Smooth muscle cell (in vitro differentiated cells): Measurements from ENCODE around the gene BSX. TPM values are rescaled to one million over a fixed set of nuclear protein-coding genes. Genes with fewer than 3 reads are reported as not detected.

Source experiments
- DNase-seq: peaks from one replicate; lab custom pipeline; 2025; ENCODE audit not compliant: unreplicated experiment; lab: John Stamatoyannopoulos, UW
- H2AFZ ChIP-seq: fragments of 200-600 bp; sonication (generic); 2 replicates; pipeline ENCODE4 v1.6.0; 2016; ENCODE audit warnings: antibody characterized with exemption, low read depth, mild to moderate bottlenecking
- H3F3A ChIP-seq: fragments of 200-600 bp; sonication (generic); 2 replicates; pipeline ENCODE4 v1.6.0; 2017; ENCODE audit warnings: antibody characterized with exemption, low read depth
- H3K27ac ChIP-seq: fragments of 200-600 bp; sonication (generic); 2 replicates; pipeline ENCODE4 v1.5.1; 2016; ENCODE audit warnings: low read depth, mild to moderate bottlenecking
- H3K27me3 ChIP-seq: fragments of 200-600 bp; sonication (generic); 2 replicates; pipeline ENCODE4 v1.6.1; 2016; ENCODE audit warnings: low read depth, mild to moderate bottlenecking
- H3K36me3 ChIP-seq: fragments of 200-600 bp; sonication (generic); 2 replicates; pipeline ENCODE4 v1.5.1; 2016; ENCODE audit warnings: low read depth
- H3K4me1 ChIP-seq: fragments of 200-600 bp; sonication (generic); 2 replicates; pipeline ENCODE4 v1.5.1; 2016; ENCODE audit warnings: low read depth
- H3K4me2 ChIP-seq: fragments of 200-600 bp; sonication (generic); 2 replicates; pipeline ENCODE4 v1.6.0; 2016; ENCODE audit warnings: mild to moderate bottlenecking
- H3K4me3 ChIP-seq: fragments of 200-600 bp; sonication (generic); 2 replicates; pipeline ENCODE4 v1.5.1; 2016; ENCODE audit warnings: mild to moderate bottlenecking
- H3K79me2 ChIP-seq: fragments of 200-600 bp; sonication (generic); 2 replicates; pipeline ENCODE4 v1.6.0; 2016; ENCODE audit warnings: low read depth, mild to moderate bottlenecking
- H3K9ac ChIP-seq: fragments of 200-600 bp; sonication (generic); 2 replicates; pipeline ENCODE4 v1.6.0; 2016; ENCODE audit warnings: low read depth
- H3K9me3 ChIP-seq: fragments of 200-600 bp; sonication (generic); replicated peaks from 2 replicates; pipeline ENCODE4 v1.5.1; 2016; ENCODE audit warnings: low read depth
- H4K20me1 ChIP-seq: fragments of 200-600 bp; sonication (generic); 2 replicates; pipeline ENCODE4 v1.6.0; 2016; ENCODE audit warnings: low read depth
- WGBS: methylation state at CpG from one replicate; pipeline ENCODE4 v1.1.7; 2016; ENCODE audit warnings: low lambda C conversion rate; 5-methylcytosine and 5-hydroxymethylcytosine counted together
- polyA plus RNA-seq: library from polyadenylated mRNA; unstranded; fragments of >200 nt; fragmentation: Nextera tagmentation; extraction: Ambion mirVana; gene quantifications from 2 replicates; pipeline ENCODE4 v1.2.1, GENCODE V29; 2016
- total RNA-seq: library from RNA; depleted of rRNA; stranded (reverse); fragments of >200 nt; gene quantifications from 2 replicates; pipeline ENCODE4 v1.2.3, GENCODE V29; 2014
- TF ChIP-seq, protein P1 (sequence below): fragments of 200-600 bp; sonication (generic); IDR thresholded peaks from 2 replicates; pipeline ENCODE4 v1.5.1; 2017; ENCODE audit warnings: borderline replicate concordance, mild to moderate bottlenecking, antibody characterized with exemption; ENCODE audit not compliant: insufficient read depth, poor library complexity, severe bottlenecking

BSX gene
- total and polyA plus RNA-seq, 2 experiments from 2014 or later, result not detected

GRCh38 chr11:122983438-122984185 is 2.0 kb upstream of the BSX start:
- Histone ChIP-seq H2AFZ (peak overlapping the region; percentile 98), H3K4me3 (peak overlapping the region; percentile 86)
- no peak for DNase-seq

GRCh38 chr11:122979815-122980595 is 1.6 kb downstream of the BSX start:
- no peaks in the 10 kb centered on the region for H3F3A ChIP-seq
- TF ChIP-seq, protein P1, sequence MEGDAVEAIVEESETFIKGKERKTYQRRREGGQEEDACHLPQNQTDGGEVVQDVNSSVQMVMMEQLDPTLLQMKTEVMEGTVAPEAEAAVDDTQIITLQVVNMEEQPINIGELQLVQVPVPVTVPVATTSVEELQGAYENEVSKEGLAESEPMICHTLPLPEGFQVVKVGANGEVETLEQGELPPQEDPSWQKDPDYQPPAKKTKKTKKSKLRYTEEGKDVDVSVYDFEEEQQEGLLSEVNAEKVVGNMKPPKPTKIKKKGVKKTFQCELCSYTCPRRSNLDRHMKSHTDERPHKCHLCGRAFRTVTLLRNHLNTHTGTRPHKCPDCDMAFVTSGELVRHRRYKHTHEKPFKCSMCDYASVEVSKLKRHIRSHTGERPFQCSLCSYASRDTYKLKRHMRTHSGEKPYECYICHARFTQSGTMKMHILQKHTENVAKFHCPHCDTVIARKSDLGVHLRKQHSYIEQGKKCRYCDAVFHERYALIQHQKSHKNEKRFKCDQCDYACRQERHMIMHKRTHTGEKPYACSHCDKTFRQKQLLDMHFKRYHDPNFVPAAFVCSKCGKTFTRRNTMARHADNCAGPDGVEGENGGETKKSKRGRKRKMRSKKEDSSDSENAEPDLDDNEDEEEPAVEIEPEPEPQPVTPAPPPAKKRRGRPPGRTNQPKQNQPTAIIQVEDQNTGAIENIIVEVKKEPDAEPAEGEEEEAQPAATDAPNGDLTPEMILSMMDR, result no peak
- no peaks in the 10 kb centered on the region for H3K79me2 ChIP-seq
- DNase-seq, result no peak
- H3K27me3 ChIP-seq, result peaks cover 100% of the 10 kb centered on the region
- H3K27ac ChIP-seq, result no peak overlapping the region
- no peak overlapping the region for H3K4me2 ChIP-seq
- no peak overlapping the region for H3K4me3 ChIP-seq
- H3K36me3 ChIP-seq, result no peaks in the 10 kb centered on the region
- H3K9ac ChIP-seq, result no peak overlapping the region
- H4K20me1 ChIP-seq, result no peaks in the 10 kb centered on the region
- peaks cover 9% of the 10 kb centered on the region for H3K4me1 ChIP-seq
- WGBS, result 12% methylated on average over 27 of the region's 27 CpGs
- no peaks in the 10 kb centered on the region for H3K9me3 ChIP-seq
- H2AFZ ChIP-seq, result no peak overlapping the region

More at GRCh38 chr11:122983438-122984185, 2.0 kb upstream of the BSX start:
- peaks cover 100% of the 10 kb centered on the region for H3K27me3 ChIP-seq
- H4K20me1 ChIP-seq, result no peaks in the 10 kb centered on the region
- no peak overlapping the region for H3K27ac ChIP-seq
- no peaks in the 10 kb centered on the region for H3K9me3 ChIP-seq
- TF ChIP-seq, protein P1, result no peak
- 19% methylated on average over 26 of the region's 26 CpGs for WGBS
- no peak overlapping the region for H3K9ac ChIP-seq
- H3K4me2 ChIP-seq, result peak overlapping the region; percentile 99
- no peaks in the 10 kb centered on the region for H3K36me3 ChIP-seq
- no peaks in the 10 kb centered on the region for H3F3A ChIP-seq
- H3K79me2 ChIP-seq, result no peaks in the 10 kb centered on the region
- H3K4me1 ChIP-seq, result peaks cover 3% of the 10 kb centered on the region

- H3K4me2 ChIP-seq, result no peak overlapping the region
- no peaks in the 10 kb centered on the region for H3F3A ChIP-seq
- H3K9ac ChIP-seq, result no peak overlapping the region
- H3K9me3 ChIP-seq, result no peaks in the 10 kb centered on the region
- H3K4me1 ChIP-seq, result peaks cover 9% of the 10 kb centered on the region
- H3K27ac ChIP-seq, result no peak overlapping the region
- no peak overlapping the region for H3K4me3 ChIP-seq
- no peak overlapping the region for H2AFZ ChIP-seq
- H3K27me3 ChIP-seq, result peaks cover 100% of the 10 kb centered on the region
- H3K36me3 ChIP-seq, result no peaks in the 10 kb centered on the region
- 6% methylated on average over 41 of the region's 44 CpGs for WGBS
- DNase-seq, result no peak
- TF ChIP-seq, protein P1, result no peak
- no peaks in the 10 kb centered on the region for H4K20me1 ChIP-seq
- H3K79me2 ChIP-seq, result no peaks in the 10 kb centered on the region
Observed at GRCh38 chr11:122979103-122979814, 2.4 kb downstream of the BSX start.
